ENCODE measurements around the gene TMA7B.

- TF ChIP-seq CTCF (IDR thresholded peaks at IDR 0.05) (no peak), POLR2A (IDR thresholded peaks at IDR 0.05) (no peak)
Observed at GRCh38 chr22:40001800-40002577, 41.8 kb downstream of the TMA7B start.

Measured in esophagus squamous epithelium (tissue), 4 donors.